AG20443 (cell line): ENCODE data around the gene POLR3B.
"Not testable (repeated sequence)": the region's sequence is repeated elsewhere in the genome, so short reads cannot be mapped to it uniquely, and the experiment has no call there.

Source experiments
- DNase-seq: peaks from one replicate; pipeline ENCODE4 v3.0.0; 2012; ENCODE audit warnings: low spot score, mixed read lengths

POLR3B gene

DNA sequence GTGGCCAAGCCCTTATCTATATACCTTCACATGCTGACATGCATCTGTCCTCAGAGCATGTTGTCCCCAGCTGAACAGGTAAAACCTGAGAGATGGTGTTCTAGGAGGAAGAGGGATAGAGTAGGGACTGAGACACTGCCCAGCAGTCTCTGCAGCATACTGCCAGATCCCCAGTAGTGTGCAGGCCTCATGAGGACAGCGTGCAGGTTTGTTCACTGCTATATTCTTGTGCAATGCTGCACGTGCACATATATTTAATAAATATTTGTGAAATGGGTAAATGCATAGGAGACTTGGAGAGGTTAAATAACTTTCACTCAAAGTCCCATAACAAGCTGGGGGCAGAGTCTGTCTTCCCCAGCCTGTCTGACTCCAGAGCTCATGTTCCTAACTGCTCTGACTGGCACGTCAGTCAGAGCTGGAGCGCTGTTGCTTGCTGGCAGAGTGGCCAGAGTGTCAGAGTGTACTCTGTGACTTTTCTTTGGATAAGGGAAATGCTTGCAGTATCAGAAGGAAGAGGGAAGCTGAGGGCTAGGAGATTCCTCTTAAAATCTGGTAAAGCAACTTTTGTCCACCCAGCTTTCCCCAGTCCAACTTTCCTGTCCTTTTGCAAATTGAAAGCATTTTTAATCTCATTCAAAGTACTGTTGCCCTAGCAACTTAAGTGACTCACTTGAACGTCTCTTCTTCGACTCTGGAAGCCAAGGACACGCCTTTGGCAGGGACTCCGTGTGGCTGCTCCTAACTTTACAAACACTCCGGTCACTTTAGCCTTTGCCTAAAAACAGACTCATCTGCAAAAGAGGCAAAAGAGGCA is 14.9 kb upstream of the POLR3B start:
- DNase-seq: peak; percentile 87

- no peak for DNase-seq
Observed at GRCh38 chr12:106343214-106343528, 14.4 kb upstream of the POLR3B start.

- DNase-seq: no peak
Observed at GRCh38 chr12:106344131-106344530, 13.4 kb upstream of the POLR3B start.

DNA sequence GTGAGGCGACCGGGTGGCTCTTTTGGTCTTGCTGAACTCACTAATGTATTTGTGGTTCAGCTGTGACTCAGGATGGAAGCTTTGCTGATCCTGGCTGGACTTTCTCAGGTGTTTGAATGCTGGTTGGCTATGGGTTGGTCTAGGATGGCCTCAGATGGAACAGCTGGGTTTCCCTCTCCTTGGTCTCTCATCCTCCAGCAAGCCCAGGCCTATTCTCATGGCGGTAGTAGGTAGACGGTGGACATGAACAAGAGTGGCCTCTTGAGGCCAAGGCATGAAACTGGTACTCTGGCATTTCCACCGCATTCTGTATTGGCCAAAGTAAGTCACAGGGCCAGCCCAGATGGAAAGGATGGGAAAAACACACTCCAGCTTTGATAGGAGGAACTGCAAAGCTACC is 11.8 kb upstream of the POLR3B start:
- DNase-seq: peak; percentile 18

- no peak for DNase-seq
Observed at GRCh38 chr12:106348411-106348810, 9.1 kb upstream of the POLR3B start.

DNA sequence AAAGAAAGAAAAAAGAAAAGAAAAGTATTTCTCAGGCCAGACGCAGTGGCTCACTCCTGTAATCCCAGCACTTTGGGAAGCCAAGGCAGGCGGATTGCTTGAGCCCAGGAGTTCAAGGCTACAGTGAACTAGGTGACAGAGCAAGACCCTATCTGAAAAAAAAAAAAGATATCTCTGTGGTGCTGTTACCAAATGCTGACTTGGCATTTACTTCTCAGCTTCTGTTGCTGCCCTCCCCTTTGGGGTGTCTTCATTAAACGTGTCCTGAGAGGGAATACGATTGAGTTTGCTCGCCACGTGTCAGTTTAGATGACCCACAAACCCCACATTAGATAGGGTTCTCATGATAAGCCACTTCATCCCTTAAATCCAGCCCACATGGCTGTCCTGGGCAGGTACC is 4.4 kb upstream of the POLR3B start:
- no peak for DNase-seq

DNA sequence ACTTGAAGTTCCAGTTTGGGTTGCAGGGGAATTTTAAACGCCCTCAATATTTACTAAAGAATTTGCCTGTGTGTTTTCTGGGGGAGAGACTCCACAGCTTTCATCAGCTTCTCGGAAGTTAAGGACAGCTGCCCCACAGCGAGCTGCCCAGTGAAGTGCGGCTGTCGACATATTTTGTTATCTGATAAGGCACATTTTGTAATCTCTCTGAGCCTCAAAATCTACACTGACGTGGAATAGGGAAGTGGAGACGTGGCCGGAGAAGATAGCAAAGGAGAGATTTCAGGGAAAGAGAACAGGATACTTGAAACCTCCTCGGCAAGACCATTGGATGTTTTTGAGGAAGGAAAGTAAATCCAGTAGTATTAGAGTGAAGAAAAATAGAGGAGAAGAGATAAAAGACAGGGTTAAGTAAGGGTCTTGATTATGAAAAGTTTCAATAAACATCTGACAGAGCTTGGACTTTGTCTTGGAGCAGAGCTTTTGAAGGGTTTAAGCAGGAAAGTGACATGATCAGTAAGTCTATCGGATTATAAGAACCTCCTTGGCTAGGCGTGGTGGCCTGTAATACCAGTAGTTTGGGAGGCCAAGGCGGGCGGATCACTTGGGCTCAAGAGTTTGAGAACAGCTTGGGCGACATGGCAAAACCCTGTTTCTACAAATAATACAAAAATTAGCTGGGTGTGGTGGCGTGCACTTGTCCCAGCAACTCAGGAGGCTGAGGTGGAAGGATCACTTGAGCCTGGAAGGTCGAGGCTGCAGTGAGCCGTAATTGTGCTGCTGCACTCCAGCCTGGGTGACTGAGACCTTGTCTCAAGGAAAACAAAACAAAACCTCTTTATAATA is 1.1 kb downstream of the POLR3B start:
- no peak for DNase-seq

- no peak for DNase-seq
Observed at GRCh38 chr12:106359646-106360399, 2.3 kb downstream of the POLR3B start.

GRCh38 chr12:106360400-106360994 is 2.9 kb downstream of the POLR3B start:
- no peak for DNase-seq

GRCh38 chr12:106362971-106363370 is 5.4 kb downstream of the POLR3B start:
- DNase-seq: no peak

- DNase-seq: no peak
Observed at GRCh38 chr12:106364261-106364660, 6.7 kb downstream of the POLR3B start.

- peak; percentile 73 for DNase-seq
Observed at GRCh38 chr12:106369624-106370346, 12.2 kb downstream of the POLR3B start.

DNA sequence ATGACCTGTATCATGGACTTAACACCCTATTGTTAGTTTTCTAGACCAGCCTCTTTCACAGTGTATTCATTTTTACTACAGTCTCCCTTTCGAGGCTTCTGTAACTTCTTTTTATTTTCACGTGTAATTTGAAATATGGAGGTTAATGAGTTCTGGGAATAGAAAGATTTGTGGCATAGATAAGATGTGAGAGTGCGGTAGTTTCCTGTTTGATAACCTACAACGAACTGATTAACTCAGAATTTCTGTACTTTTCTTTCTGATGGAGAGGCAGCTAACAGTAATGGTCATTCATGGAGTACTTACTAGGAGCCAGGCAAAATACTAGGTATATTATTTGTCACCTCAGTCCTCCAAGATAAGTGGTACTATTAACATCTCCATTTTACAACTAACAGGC is 21.2 kb downstream of the POLR3B start:
- DNase-seq: no peak

DNA sequence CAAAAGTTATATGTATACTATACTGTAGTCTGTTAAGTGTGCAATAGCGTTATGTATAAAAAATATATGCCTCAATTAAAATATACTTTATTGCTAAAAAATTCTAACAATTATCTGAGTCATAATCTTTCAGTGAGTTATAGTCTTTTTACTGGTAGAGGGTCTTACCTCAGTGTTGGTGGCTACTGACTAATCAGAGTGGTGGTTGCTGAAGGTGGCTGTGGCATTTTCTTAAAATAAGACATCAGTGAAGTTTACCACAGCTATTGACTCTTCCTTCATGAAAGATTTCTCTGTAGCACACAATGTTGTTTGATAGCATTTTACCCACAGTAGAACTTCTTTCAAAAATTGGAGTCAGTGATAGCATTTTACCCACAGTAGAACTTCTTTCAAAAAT is 23.4 kb downstream of the POLR3B start:
- no peak for DNase-seq

DNA sequence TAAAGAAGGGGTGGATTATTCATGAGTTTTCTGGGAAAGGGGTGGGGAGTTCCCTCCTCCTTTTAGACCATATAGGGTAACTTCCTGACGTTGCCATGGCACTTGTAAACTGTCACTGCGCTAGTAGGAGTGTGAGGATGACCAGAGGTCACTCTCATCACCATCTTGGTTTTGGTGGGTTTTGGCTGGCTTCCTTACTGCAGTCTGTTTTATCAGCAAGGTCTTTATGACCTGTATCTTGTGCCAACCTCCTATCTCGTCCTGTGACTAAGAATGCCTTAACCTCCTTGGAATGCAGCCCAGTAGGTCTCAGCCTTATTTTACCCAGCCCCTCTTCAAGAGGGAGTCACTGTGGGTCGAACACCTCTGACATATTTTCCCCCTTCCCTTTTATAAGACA is 24.3 kb downstream of the POLR3B start:
- not testable (repeated sequence) for DNase-seq

DNA sequence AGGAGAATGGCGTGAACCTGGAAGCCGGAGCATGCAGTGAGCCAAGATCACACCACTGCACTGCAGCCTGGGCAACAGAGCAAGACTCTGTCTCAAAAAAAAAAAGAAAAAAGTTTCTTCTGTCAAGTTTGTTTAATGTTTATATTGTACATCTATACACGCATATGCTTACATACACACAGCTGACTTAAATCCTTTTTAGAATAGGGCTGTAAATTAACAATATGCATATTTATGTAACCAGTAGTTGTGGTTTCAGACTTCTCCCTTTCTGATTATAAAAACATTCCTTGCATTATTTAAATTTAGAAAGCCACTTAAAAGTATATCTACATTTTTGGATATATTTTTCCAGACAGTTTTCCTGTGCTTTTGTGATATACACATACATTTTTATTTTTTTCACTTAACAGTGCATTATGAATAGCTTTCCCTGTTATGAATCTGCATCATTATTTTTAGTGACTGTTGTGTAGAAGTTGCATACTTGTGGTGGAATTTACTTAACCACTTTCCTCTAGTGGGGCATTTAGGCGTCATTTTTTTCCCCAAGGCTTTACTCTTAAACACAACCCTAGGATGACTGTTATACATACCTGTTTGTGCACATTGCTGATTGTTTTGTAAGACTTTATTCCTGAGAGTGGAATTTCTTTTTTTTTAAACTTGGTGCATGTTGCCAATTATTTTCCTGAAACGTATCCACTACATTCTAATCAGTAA is 29.4 kb downstream of the POLR3B start:
- peak; percentile 22 for DNase-seq

DNA sequence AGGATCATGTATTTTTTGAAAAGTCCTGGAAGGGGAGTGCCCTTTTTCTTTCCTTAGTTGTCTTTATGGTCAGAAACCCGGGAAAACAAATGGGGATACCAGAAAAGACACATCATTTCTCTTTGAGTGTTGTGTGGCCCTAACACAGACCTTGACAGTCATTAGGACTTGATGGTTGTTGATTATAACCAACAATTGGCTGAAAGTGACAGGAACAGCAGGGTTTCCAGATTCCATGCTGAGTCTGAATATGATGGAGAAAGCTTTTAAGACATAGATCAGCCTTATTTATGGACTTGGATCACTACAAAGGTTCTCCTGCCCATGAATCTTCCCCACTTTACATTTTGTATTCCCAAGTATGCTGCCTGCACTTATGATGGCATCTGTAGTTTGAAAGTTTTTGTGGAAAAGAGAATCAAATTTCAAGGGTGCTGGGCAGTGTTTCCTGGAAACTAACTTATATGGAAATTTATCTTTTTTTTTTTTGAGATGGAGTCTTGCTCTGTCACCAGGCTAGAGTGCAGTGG is 30.4 kb downstream of the POLR3B start:
- DNase-seq: no peak

- no peak for DNase-seq
Observed at GRCh38 chr12:106389151-106389550, 31.6 kb downstream of the POLR3B start.

DNA sequence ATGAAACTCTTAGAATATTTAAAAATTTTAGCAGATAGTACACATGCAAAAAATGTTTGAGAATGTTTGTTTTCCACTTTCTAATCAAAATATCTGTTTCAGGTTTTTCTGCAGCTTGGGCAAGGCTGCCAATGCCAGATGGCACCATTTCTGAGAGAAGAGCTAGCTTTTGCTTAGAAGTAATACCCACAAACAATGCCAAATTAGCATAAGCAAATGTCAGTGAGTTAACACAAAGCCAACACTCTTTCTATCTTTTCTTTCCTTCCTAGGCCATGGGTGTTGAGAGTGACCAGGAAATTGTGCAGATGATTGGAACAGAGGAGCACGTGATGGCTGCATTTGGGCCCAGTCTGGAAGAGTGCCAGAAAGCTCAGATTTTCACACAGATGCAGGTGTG is 35.2 kb downstream of the POLR3B start:
- DNase-seq: no peak

DNA sequence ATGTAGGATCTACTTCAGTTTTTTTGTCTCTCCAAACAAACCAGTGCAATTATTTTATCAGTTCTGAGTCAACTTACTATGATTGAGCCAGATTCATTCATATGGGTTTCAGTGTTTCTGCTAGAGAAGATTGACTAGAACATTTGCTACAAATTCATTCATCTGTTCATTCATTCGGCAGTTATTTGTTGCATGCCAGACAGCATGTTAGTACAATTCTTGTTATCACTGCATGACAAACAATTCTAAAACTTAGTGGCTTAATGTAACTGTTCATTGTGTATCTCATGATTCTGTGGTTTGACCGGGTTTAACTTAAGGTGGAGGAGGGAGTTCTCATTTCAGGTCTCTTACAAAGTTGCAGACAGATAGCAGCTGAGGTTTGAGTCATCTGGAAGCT is 52.3 kb downstream of the POLR3B start:
- no peak for DNase-seq

DNA sequence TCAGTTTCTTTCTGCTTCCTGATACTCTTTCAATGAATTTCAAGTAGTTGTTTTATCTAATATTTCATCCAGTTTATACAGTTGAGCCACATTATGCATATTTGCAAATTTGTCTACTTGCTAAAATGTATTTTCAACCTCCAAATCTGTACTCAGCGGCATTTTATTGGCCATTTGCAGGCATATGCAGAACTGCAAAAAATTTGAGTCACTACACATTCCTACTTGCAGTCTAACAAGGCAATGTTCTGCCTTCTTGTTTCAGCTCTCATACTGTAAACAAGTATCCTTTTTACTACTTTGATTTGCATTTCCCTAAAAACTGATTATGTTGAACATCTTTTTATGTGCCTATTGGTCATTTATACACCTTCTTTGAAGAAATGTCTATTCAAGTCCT is 55.0 kb downstream of the POLR3B start:
- DNase-seq: no peak
